ENCODE results near the gene CRYM.

Gene CRYM

DNA sequence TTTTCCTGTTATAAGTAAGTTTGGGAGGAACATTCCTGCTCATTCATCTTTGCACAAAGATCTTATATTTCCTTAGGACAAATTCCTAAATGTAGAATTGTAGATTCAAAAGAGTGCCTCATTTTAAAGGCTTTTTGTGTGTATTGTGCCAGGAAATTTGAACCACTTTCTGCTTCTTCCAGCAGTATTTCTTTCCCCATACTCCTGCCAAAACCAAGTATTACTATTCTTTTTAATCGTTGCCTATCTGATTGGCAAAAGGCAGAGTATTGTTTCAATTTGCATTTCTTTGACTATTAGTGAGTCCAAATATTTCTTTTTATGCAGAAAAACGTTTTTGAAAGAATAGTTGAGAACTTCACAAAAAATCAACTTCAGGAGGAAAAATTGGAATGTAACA, 35.3 kb downstream of the CRYM start:
- no peak for DNase-seq

DNA sequence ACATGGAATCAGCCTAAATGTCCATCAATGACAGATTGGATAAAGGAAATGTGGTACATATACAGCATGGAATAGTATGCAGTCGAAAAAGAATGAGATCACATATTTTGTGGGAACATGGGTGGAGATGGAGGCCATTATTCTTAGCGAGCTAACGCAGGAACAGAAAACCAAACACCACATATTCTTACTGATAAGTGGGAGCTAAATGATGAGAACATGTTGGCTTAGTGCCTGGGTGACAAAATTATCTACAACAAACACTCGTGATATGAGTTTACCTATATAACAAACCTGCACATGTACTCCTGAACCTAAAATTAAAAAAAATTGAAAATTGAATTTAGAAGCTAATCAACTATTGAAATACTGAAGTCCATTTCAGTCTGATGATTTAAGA, 38.4 kb downstream of the CRYM start:
- DNase-seq = no peak

DNA sequence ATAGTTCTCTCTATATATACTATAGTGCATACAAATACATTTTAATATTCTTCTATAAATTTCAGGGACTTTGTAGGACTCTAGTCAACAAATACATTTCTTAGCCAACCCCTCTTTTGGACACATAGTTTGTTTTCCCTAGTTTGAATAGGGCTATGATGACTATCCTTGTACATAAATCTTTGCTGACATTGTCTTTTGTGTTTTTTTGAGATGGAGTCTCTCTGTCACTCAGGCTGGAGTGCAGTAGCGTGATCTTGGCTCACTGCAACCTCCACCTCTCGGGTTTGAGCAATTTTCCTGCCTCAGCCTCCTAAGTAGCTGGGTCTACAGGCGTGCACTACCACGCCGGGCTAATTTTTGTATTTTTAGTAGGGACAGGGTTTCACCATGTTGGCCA, 41.3 kb downstream of the CRYM start:
- no peak for DNase-seq

DNA sequence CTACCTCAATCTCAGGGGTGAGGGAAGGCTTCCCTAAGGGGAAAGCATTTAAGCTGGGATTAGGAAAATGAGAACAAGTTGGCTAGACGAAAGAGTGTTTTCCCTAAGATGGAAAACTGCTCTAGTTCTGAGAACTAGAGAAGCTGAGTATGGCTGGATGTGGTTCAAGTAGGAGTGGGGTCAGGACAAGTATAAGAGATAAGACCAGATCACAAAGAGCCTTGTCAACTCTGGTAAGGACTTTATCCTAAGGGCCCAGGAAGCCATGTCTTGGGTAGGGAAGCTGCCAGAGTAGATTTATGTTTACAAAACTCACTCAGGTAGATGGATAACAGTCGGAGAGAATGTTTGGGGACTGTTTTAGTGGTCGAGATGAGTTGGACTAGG, 42.9 kb downstream of the CRYM start:
- DNase-seq = no peak

DNA sequence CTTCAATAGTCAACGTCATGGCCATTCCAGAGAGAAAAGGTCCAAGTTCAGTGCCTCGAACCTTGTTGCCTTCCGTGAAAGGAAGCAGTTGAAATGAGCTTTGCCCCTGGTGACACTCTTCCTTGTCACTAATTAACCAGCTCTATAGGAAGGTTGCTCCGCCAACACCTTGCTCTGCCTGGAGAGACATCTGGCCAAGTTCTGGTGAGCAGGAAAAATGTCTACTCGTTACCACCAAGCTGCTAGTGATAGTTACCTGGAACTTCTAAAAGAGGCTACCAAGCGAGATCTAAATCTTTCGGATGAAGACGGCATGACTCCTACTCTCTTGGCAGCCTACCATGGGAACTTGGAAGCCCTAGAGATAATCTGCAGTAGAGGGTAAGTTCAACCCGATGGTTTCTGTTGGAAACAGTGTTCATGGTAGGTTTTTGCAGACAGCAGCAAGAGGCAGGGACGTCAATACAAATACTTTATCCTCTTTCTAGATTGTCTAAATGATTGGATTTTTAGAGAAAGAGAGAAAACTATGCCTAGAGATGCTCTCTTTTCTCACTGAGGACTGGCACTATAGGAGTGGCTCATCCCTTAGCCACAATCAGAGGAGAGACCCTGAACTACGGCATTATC, 44.5 kb downstream of the CRYM start, which contains the start of gene ANKS4B:
ANKS4B (plus strand) TSS at position 179 of the 630 bp plus-strand sequence; CDS start at position 218, 39 bp downstream.
- DNase-seq = no peak

DNA sequence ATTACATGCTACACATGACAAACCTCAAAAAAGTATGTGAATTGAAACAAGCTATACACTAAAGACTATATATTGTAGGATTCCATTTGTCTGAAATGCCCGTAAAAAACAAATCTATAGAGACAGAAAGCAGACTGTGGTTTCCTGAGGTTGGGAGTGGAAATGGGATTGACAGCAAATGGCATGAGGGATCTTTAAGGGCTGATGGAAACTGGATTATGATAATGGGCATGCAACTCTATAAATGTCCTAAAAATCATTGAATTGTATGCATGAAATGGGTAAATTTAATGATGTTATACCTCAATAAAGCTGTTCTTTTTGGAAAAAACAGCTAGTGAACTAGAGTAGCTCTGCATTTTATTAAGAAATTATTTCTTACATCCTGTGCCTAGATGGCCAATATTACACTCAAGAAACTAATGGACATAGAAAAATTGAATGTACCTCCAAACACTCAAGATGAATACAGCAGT, 45.0 kb downstream of the CRYM start:
- no peak for DNase-seq

DNA sequence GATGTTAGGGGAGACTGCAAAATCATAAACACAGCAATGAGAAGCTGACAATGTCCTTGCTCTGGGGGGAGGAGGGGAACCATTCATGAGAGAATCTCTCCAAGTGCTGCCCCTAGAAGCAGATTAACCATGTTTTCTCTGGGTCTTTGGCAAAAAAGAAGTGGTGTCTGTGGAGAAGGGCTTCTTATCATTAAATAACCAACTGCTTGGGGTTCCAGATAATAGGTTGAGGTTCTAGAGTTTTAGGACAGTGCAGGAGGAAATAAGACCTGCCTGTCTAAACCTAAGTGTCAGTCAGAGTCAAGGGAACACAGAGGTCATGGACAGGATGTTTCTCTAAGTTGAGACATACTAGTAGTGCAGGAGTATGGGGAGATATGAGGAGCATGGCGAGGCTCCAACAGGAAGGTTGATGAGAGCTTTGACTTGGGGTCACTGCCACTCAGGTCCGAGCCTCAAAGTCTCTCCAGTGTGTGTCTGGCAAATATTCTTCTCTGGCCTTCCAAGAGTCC, 49.7 kb downstream of the CRYM start:
- no peak for DNase-seq

DNA sequence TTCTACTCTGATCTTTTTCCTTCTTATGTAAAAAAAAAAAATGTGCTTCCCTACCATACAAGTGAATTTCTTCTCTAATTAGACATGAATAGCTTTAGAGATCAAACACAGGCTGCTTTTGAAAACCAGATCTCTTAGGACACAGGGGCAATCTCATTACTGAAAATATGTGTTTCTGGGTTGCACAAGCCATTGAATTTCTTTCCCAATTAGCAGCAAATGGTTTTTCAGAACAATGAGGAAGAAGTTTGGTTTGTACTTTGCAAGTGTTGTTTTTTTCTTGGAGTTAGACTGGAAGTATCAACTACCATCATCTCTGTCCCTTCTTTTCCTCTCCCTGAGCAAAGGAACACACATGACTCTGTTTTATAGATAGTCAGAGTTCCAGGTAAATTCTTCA, 50.2 kb downstream of the CRYM start:
- DNase-seq = no peak

DNA sequence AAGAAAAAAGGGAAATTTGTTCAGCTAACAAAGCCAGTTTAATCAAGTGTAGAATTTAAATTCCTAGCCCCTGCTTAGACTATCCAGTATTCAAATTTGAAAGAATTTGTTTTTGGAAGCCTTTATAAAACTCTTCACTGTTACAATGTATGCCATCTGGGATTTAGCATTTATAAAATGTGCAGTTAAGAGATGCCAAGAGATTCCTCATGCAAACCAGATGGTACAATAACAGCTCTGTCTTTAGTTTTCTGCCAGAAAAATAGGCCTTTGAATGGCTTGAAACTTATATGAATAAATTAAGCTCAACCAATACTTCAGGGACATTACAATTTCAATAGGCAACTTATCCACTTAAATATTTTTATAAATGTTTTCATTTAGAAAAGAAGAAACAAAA, 51.3 kb downstream of the CRYM start:
- DNase-seq = no peak

DNA sequence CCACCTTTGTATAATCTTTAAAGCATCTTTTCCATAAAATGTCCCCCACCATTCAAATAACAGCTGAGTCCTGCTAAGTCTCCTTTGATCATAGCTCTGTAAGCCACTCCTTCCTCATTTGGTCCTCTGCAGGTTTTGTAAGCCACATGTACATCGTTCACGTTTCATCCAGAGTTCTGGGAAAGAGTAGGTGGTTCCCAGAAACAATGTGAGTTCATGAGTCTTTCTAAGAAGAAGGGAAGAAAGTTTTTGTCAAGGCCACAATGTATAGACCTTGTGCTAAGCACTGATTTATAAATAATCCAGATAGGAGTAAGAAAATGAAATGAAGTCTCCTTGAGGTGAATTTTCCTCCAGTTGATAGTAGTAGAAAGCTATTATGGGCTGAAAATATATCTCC, 53.3 kb downstream of the CRYM start:
- no peak for DNase-seq

DNA sequence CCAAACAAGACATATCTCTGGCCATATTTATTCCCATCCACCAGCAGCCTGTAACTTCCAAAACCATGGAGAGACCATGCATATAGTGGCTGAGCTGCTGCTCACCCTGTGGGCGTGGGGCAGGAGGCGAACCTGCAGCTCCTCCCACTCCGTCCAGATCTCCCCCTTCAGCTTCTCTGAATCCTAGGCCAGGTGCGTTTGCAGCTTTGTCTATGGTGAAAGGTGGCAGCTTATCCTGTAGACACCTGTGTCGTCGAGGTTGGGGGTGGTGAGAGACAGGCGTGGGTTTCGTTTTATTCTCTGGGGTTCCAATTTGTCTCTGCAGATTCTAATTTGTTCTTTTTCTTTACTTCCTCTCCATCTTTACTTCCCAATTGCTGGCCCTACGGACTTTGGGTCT, 54.3 kb downstream of the CRYM start:
- no peak for DNase-seq

DNA sequence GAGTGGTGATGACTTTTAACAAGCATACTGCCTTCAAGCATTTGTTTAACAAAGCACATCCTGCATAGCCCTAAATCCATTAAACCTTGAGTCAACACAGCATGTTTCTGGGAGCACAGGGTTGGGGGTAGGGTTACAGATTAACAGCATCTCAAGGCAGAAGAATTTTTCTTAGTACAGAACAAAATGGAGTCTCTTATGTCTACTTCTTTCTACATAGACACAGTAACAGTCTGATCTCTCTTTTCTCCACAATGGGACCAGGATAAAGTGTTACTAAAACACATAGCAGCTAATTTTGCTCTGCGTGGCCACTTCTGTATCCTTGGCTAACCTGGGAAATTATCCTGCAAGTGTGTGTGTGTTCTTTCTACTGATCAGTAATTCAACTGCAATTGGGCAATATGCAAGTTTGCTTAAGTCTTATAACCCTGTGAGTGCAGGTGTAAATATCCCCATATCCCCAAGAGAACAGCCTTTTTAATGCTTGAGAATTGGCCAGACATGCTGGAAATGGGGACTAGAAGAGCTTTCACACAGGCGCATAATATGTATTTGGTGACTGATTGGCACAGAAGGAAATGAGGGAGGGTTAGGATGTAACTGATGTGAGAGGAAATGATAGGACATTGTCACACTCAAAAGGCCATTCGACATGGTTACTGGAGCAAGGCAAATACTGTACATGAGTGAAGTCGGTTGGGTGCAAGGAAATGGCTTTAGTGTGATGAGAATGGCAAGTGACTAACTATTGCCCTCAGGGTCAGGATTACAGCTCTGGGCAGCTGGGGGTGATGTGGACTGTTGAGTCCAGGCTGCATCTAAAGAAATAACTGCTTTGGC, 55.4 kb downstream of the CRYM start:
- no peak for DNase-seq

DNA sequence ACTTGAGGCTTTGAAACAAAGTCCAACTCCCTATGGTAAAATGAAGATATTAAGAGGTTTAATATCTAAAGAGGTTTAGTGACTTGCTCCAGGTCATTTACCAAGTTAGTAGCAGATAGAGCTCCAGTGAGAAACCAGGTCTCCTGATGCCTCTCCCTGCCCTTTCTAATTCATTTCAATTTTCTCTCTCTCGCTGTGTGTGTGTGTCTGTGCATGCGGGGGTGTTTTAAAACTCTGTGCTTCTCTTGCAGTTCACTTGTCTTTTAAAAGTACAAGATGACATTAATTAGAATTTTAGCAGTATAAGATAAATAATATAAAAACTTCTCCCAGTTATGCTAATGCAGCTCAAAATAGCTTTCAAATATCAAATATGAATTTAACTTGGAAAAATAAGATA, 58.5 kb downstream of the CRYM start:
- DNase-seq = no peak

DNA sequence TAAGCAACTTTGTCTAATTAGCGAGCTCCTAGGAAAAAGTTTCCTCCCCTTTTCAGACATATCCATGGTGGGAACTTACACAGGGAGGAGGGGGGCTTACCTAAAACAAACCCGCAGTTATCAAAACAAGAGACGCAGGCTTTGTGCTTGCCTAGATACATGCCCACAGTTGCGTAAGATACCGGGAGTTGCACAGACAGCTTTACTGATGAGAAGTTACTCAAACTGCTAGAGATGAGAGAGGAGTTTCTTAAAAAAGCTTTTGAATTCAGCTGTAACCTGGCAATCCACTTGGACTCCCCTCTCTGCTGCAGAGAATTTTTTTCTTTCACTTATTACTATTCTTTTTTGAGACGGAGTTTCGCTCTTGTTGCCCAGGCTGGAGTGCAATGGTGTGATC, 59.9 kb downstream of the CRYM start:
- no peak for DNase-seq

DNA sequence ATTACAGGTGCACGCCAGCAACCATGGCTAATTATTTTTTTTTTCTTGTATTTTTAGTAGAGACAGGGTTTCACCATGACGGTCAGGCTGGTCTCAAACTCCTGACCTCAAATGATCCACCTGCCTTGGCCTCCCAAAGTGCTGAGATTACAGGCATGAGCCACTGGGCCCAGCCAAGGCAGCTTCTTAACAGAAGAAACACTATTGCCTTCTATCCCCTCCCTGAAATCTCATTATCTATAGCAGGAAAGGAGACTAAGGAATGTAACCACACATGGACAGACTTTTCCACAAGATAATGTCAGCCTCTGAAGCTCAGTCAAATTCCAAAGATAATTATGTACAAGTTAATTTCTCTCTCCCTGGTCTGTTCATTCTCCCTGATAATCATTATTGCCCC, 61.0 kb downstream of the CRYM start:
- DNase-seq = no peak

DNA sequence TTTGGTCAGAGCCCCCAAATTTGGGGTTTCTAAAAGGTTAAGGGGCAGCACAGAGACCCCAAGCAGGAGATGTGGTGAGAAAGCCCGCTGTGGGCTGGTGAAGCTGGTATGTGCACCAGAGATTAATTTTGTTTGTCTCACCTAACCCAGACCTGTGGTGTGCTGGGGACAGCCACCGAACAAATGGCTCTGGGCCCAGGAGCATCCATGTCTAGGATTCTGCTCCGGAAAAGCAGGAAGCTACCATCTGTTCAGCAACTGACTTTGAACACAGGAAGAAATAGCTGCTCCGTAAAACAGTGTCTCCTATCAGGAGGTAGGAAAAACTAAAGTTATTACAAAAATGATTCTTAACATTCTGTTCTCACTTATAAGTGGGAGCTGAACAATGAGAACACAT, 64.0 kb downstream of the CRYM start:
- DNase-seq = no peak

DNA sequence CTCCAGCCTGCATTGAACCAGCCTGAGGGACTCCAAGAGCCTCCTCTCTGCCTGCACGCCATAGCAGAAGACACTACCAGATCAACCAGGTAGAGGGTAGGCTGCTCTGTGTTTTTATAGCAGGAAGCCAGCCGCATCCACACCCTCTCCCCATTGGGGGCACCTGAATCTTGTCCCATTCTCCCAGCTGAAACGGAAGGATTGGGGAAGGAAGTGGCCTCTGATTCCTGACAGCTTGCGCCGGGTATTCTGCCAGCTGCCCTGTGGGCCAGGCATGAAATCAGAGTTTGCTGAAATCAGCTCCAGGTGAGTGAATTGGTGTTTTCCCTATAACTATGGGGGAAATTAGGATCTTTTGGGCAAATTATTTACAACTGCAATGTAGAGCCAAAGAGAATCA, 66.6 kb downstream of the CRYM start, which contains the start of gene ZP2:
ZP2 (minus strand) TSS at position 89 of the 400 bp plus-strand sequence; CDS start at position 62, 27 bp downstream.
- DNase-seq = no peak

Data from SIG-M5 (cell line).